ENCODE results near the gene RGP1.
A peak's percentile ranks its signal among the peaks of the same experiment; 100 is the strongest.

The RGP1 gene

GRCh38 chr9:35754264-35754663, 5.2 kb downstream of the RGP1 start, which contains the start of gene MSMP:
MSMP (minus strand) TSS chr9:35754276; CDS start chr9:35754129, 147 bp downstream.
- Histone ChIP-seq H3K9ac (ENCODE audit: low read length) (no peak within 1 kb of the TSS), H3K27me3 (ENCODE audit: control insufficient read depth, insufficient read depth, low read length) (no peaks in the 10 kb centered on the region), H3K4me1 (ENCODE audit: control insufficient read depth, insufficient read depth, low read length) (peaks cover 20% of the 10 kb centered on the region), H3K9me3 (ENCODE audit: control insufficient read depth, low read length) (no peaks in the 10 kb centered on the region), H3K4me3 (ENCODE audit: low read length) (no peak within 1 kb of the TSS), H3K36me3 (ENCODE audit: control insufficient read depth, insufficient read depth, low read length) (peaks cover 26% of the 10 kb centered on the region)

- Histone ChIP-seq H3K9me3 (ENCODE audit: control insufficient read depth, low read length) (no peaks in the 10 kb centered on the region), H3K36me3 (ENCODE audit: control insufficient read depth, insufficient read depth, low read length) (peaks cover 26% of the 10 kb centered on the region), H3K4me1 (ENCODE audit: control insufficient read depth, insufficient read depth, low read length) (peaks cover 16% of the 10 kb centered on the region), H3K9ac (ENCODE audit: low read length) (no peak overlapping the region), H3K4me3 (ENCODE audit: low read length) (no peak overlapping the region), H3K27me3 (ENCODE audit: control insufficient read depth, insufficient read depth, low read length) (no peaks in the 10 kb centered on the region)
These were observed 6.0 kb downstream of the RGP1 start for GRCh38 chr9:35755071-35755470.

- peaks cover 12% of the 10 kb centered on the region for H3K36me3 ChIP-seq (ENCODE audit: control insufficient read depth, insufficient read depth, low read length)
- no peaks in the 10 kb centered on the region for H3K27me3 ChIP-seq (ENCODE audit: control insufficient read depth, insufficient read depth, low read length)
- H3K9me3 ChIP-seq (ENCODE audit: control insufficient read depth, low read length): no peaks in the 10 kb centered on the region
- peak overlapping the region; percentile 67 for H3K4me3 ChIP-seq (ENCODE audit: low read length)
- peaks cover 15% of the 10 kb centered on the region for H3K4me1 ChIP-seq (ENCODE audit: control insufficient read depth, insufficient read depth, low read length)
- H3K9ac ChIP-seq (ENCODE audit: low read length): peak overlapping the region; percentile 98
These were observed 7.5 kb downstream of the RGP1 start for GRCh38 chr9:35756275-35757225.

GRCh38 chr9:35757226-35757891, 8.3 kb downstream of the RGP1 start:
- H3K9me3 ChIP-seq (ENCODE audit: control insufficient read depth, low read length): no peaks in the 10 kb centered on the region
- peaks cover 15% of the 10 kb centered on the region for H3K4me1 ChIP-seq (ENCODE audit: control insufficient read depth, insufficient read depth, low read length)
- H3K27me3 ChIP-seq (ENCODE audit: control insufficient read depth, insufficient read depth, low read length): no peaks in the 10 kb centered on the region
- peak overlapping the region; percentile 67 for H3K4me3 ChIP-seq (ENCODE audit: low read length)
- H3K9ac ChIP-seq (ENCODE audit: low read length): peak overlapping the region; percentile 98
- peaks cover 10% of the 10 kb centered on the region for H3K36me3 ChIP-seq (ENCODE audit: control insufficient read depth, insufficient read depth, low read length)

GRCh38 chr9:35757892-35758275, 8.8 kb downstream of the RGP1 start:
- peaks cover 19% of the 10 kb centered on the region for H3K4me1 ChIP-seq (ENCODE audit: control insufficient read depth, insufficient read depth, low read length)

GRCh38 chr9:35758475-35759050, 9.5 kb downstream of the RGP1 start:
- Histone ChIP-seq H3K9ac (ENCODE audit: low read length) (no peak overlapping the region), H3K9me3 (ENCODE audit: control insufficient read depth, low read length) (no peaks in the 10 kb centered on the region), H3K27me3 (ENCODE audit: control insufficient read depth, insufficient read depth, low read length) (no peaks in the 10 kb centered on the region), H3K36me3 (ENCODE audit: control insufficient read depth, insufficient read depth, low read length) (no peaks in the 10 kb centered on the region), H3K4me3 (ENCODE audit: low read length) (no peak overlapping the region), H3K4me1 (ENCODE audit: control insufficient read depth, insufficient read depth, low read length) (peaks cover 25% of the 10 kb centered on the region)

More at GRCh38 chr9:35757892-35758275, 8.8 kb downstream of the RGP1 start:
- peaks cover 6% of the 10 kb centered on the region for H3K36me3 ChIP-seq (ENCODE audit: control insufficient read depth, insufficient read depth, low read length)
- H3K9ac ChIP-seq (ENCODE audit: low read length): peak overlapping the region; percentile 98
- no peaks in the 10 kb centered on the region for H3K27me3 ChIP-seq (ENCODE audit: control insufficient read depth, insufficient read depth, low read length)
- peak overlapping the region; percentile 67 for H3K4me3 ChIP-seq (ENCODE audit: low read length)
- H3K9me3 ChIP-seq (ENCODE audit: control insufficient read depth, low read length): no peaks in the 10 kb centered on the region

- no peak overlapping the region for H3K9ac ChIP-seq (ENCODE audit: low read length)
- H3K27me3 ChIP-seq (ENCODE audit: control insufficient read depth, insufficient read depth, low read length): no peaks in the 10 kb centered on the region
- H3K9me3 ChIP-seq (ENCODE audit: control insufficient read depth, low read length): no peaks in the 10 kb centered on the region
- H3K4me3 ChIP-seq (ENCODE audit: low read length): no peak overlapping the region
- peaks cover 26% of the 10 kb centered on the region for H3K4me1 ChIP-seq (ENCODE audit: control insufficient read depth, insufficient read depth, low read length)
- H3K36me3 ChIP-seq (ENCODE audit: control insufficient read depth, insufficient read depth, low read length): no peaks in the 10 kb centered on the region
These were observed 10.7 kb downstream of the RGP1 start for GRCh38 chr9:35759795-35760194.

GRCh38 chr9:35760651-35761050, 11.6 kb downstream of the RGP1 start:
- peak overlapping the region; percentile 19 for H3K9ac ChIP-seq (ENCODE audit: low read length)

GRCh38 chr9:35763181-35763580, 14.1 kb downstream of the RGP1 start:
- no peaks in the 10 kb centered on the region for H3K36me3 ChIP-seq (ENCODE audit: control insufficient read depth, insufficient read depth, low read length)
- H3K4me1 ChIP-seq (ENCODE audit: control insufficient read depth, insufficient read depth, low read length): peaks cover 22% of the 10 kb centered on the region
- no peak overlapping the region for H3K9ac ChIP-seq (ENCODE audit: low read length)
- H3K4me3 ChIP-seq (ENCODE audit: low read length): no peak overlapping the region
- no peaks in the 10 kb centered on the region for H3K9me3 ChIP-seq (ENCODE audit: control insufficient read depth, low read length)
- no peaks in the 10 kb centered on the region for H3K27me3 ChIP-seq (ENCODE audit: control insufficient read depth, insufficient read depth, low read length)

More at GRCh38 chr9:35760651-35761050, 11.6 kb downstream of the RGP1 start:
- Histone ChIP-seq H3K4me1 (ENCODE audit: control insufficient read depth, insufficient read depth, low read length) (peaks cover 26% of the 10 kb centered on the region), H3K36me3 (ENCODE audit: control insufficient read depth, insufficient read depth, low read length) (no peaks in the 10 kb centered on the region), H3K9me3 (ENCODE audit: control insufficient read depth, low read length) (no peaks in the 10 kb centered on the region), H3K27me3 (ENCODE audit: control insufficient read depth, insufficient read depth, low read length) (no peaks in the 10 kb centered on the region), H3K4me3 (ENCODE audit: low read length) (no peak overlapping the region)

GRCh38 chr9:35763803-35764202, 14.7 kb downstream of the RGP1 start:
- no peaks in the 10 kb centered on the region for H3K27me3 ChIP-seq (ENCODE audit: control insufficient read depth, insufficient read depth, low read length)

GRCh38 chr9:35766997-35767396, 17.9 kb downstream of the RGP1 start:
- Histone ChIP-seq H3K9me3 (ENCODE audit: control insufficient read depth, low read length) (no peaks in the 10 kb centered on the region), H3K4me1 (ENCODE audit: control insufficient read depth, insufficient read depth, low read length) (peaks cover 29% of the 10 kb centered on the region), H3K36me3 (ENCODE audit: control insufficient read depth, insufficient read depth, low read length) (no peaks in the 10 kb centered on the region), H3K9ac (ENCODE audit: low read length) (no peak overlapping the region), H3K27me3 (ENCODE audit: control insufficient read depth, insufficient read depth, low read length) (no peaks in the 10 kb centered on the region), H3K4me3 (ENCODE audit: low read length) (no peak overlapping the region)

More at GRCh38 chr9:35763803-35764202, 14.7 kb downstream of the RGP1 start:
- no peak overlapping the region for H3K9ac ChIP-seq (ENCODE audit: low read length)
- no peak overlapping the region for H3K4me3 ChIP-seq (ENCODE audit: low read length)
- H3K9me3 ChIP-seq (ENCODE audit: control insufficient read depth, low read length): no peaks in the 10 kb centered on the region
- H3K36me3 ChIP-seq (ENCODE audit: control insufficient read depth, insufficient read depth, low read length): no peaks in the 10 kb centered on the region
- peaks cover 18% of the 10 kb centered on the region for H3K4me1 ChIP-seq (ENCODE audit: control insufficient read depth, insufficient read depth, low read length)

- Histone ChIP-seq H3K4me3 (ENCODE audit: low read length) (no peak overlapping the region), H3K4me1 (ENCODE audit: control insufficient read depth, insufficient read depth, low read length) (peaks cover 34% of the 10 kb centered on the region), H3K9ac (ENCODE audit: low read length) (no peak overlapping the region), H3K27me3 (ENCODE audit: control insufficient read depth, insufficient read depth, low read length) (no peaks in the 10 kb centered on the region), H3K36me3 (ENCODE audit: control insufficient read depth, insufficient read depth, low read length) (no peaks in the 10 kb centered on the region), H3K9me3 (ENCODE audit: control insufficient read depth, low read length) (no peaks in the 10 kb centered on the region)
These were observed 18.4 kb downstream of the RGP1 start for GRCh38 chr9:35767458-35767857.
